Measurements from ENCODE around the gene ARHGAP42. TPM values are rescaled to one million over a fixed set of nuclear protein-coding genes. Genes with fewer than 3 reads are reported as not detected.
"Not testable (repeated sequence)": the region's sequence is repeated elsewhere in the genome, so short reads cannot be mapped to it uniquely, and the experiment has no call there.

Gene ARHGAP42
- total RNA-seq, 5 donors from 2014 or later (not counting 1 experiment from before 2014, with no cell fraction given) = 0.13 to 0.82 (median 0.49) TPM

- H3K4me1 ChIP-seq (ENCODE audit: control insufficient read depth in 1 of 2, extremely low read depth in 1 of 2, insufficient read depth in 2 of 2, low read length in 2 of 2); H3K9me3 ChIP-seq; H3K36me3 Mint-ChIP-seq; CTCF ChIA-PET; H3K27ac Mint-ChIP-seq; H3K27me3 Mint-ChIP-seq; DNase-seq; H3K27me3 ChIP-seq (replicated peaks in 1 of 2; ENCODE audit: control insufficient read depth in 2 of 2, extremely low read depth in 1 of 2, insufficient read depth in 2 of 2, low read length in 1 of 2); H3K4me3 ChIP-seq (ENCODE audit: control insufficient read depth in 1 of 2, extremely low read depth in 1 of 2, low read length in 1 of 2); POLR2A ChIA-PET; ATAC-seq (replicated peaks in 1 of 4); H3K4me1 Mint-ChIP-seq; H3K27ac ChIP-seq (ENCODE audit: low read length); H3K36me3 ChIP-seq (ENCODE audit: control insufficient read depth in 2 of 2, extremely low read depth in 1 of 2, insufficient read depth in 1 of 2, low read length in 1 of 2); H3K4me3 Mint-ChIP-seq: not testable (repeated sequence)
- peaks cover 5 to 19% (median 10%) of the 10 kb centered on the region in 3 donors for H3K9me3 Mint-ChIP-seq
Measured at GRCh38 chr11:101013702-101014101, 326.6 kb downstream of the ARHGAP42 start.

GRCh38 chr11:101014600-101015285 is 327.7 kb downstream of the ARHGAP42 start:
- Mint-ChIP-seq H3K9me3 (peaks cover 5 to 19% (median 7%) of the 10 kb centered on the region in 3 donors), H3K27me3 (no peaks in the 10 kb centered on the region), H3K27ac (no peak overlapping the region), H3K4me3 (no peak overlapping the region), H3K36me3 (no peaks in the 10 kb centered on the region), H3K4me1 (no peaks in the 10 kb centered on the region)
- no peak overlapping the region for H3K4me3 ChIP-seq (ENCODE audit: control insufficient read depth in 1 of 2, extremely low read depth in 1 of 2, low read length in 1 of 2)
- no peaks in the 10 kb centered on the region for H3K4me1 ChIP-seq (ENCODE audit: control insufficient read depth in 1 of 2, extremely low read depth in 1 of 2, insufficient read depth in 2 of 2, low read length in 2 of 2)
- H3K27me3 ChIP-seq (replicated peaks in 1 of 2; ENCODE audit: control insufficient read depth in 2 of 2, extremely low read depth in 1 of 2, insufficient read depth in 2 of 2, low read length in 1 of 2) = no peaks in the 10 kb centered on the region
- POLR2A ChIA-PET = no interaction called here
- CTCF ChIA-PET = interaction anchor here in 1 of 2 donors (1.0 kb wide), 1 partner anchor 16 kb away, joined by 3 read pairs; no protein-coding TSS in a partner anchor
- no peak for ATAC-seq (replicated peaks in 1 of 4)
- H3K36me3 ChIP-seq (ENCODE audit: control insufficient read depth in 2 of 2, extremely low read depth in 1 of 2, insufficient read depth in 1 of 2, low read length in 1 of 2) = no peaks in the 10 kb centered on the region
- H3K9me3 ChIP-seq = no peaks in the 10 kb centered on the region
- H3K27ac ChIP-seq (ENCODE audit: low read length) = no peak overlapping the region
- DNase-seq = no peak

- H3K36me3 ChIP-seq (ENCODE audit: control insufficient read depth in 2 of 2, extremely low read depth in 1 of 2, insufficient read depth in 1 of 2, low read length in 1 of 2) = no peaks in the 10 kb centered on the region
- H3K27ac Mint-ChIP-seq = no peak overlapping the region
- no peaks in the 10 kb centered on the region for H3K4me1 Mint-ChIP-seq
- ChIA-PET CTCF (interaction anchor here in 1 of 2 donors (1.1 kb wide), 1 partner anchor 24 kb away, joined by 3 read pairs; no protein-coding TSS in a partner anchor), POLR2A (interaction anchor here (0.5 to 0.6 kb wide), 2 partner anchors 210 to 1669 kb away, joined by 3 to 4 read pairs; no protein-coding TSS in a partner anchor)
- H3K9me3 Mint-ChIP-seq = peaks cover 0 to 6% (median 4%) of the 10 kb centered on the region in 3 donors
- no peak overlapping the region for H3K27ac ChIP-seq (ENCODE audit: low read length)
- 40% methylated on average over 1 of the region's 1 CpG for WGBS (ENCODE audit: insufficient coverage)
- no peaks in the 10 kb centered on the region for H3K27me3 Mint-ChIP-seq
- no peaks in the 10 kb centered on the region for H3K27me3 ChIP-seq (replicated peaks in 1 of 2; ENCODE audit: control insufficient read depth in 2 of 2, extremely low read depth in 1 of 2, insufficient read depth in 2 of 2, low read length in 1 of 2)
- H3K4me3 ChIP-seq (ENCODE audit: control insufficient read depth in 1 of 2, extremely low read depth in 1 of 2, low read length in 1 of 2) = no peak overlapping the region
- no peaks in the 10 kb centered on the region for H3K4me1 ChIP-seq (ENCODE audit: control insufficient read depth in 1 of 2, extremely low read depth in 1 of 2, insufficient read depth in 2 of 2, low read length in 2 of 2)
- DNase-seq = no peak
- no peaks in the 10 kb centered on the region for H3K36me3 Mint-ChIP-seq
- no peak for ATAC-seq (replicated peaks in 1 of 4)
- no peaks in the 10 kb centered on the region for H3K9me3 ChIP-seq
- H3K4me3 Mint-ChIP-seq = no peak overlapping the region
Measured at GRCh38 chr11:101019870-101020269, 332.8 kb downstream of the ARHGAP42 start.

- H3K36me3 ChIP-seq (ENCODE audit: control insufficient read depth in 2 of 2, extremely low read depth in 1 of 2, insufficient read depth in 1 of 2, low read length in 1 of 2) = no peaks in the 10 kb centered on the region
- H3K36me3 Mint-ChIP-seq = no peaks in the 10 kb centered on the region
- CTCF ChIA-PET = no interaction called here
- no peaks in the 10 kb centered on the region for H3K4me1 ChIP-seq (ENCODE audit: control insufficient read depth in 1 of 2, extremely low read depth in 1 of 2, insufficient read depth in 2 of 2, low read length in 2 of 2)
- no peaks in the 10 kb centered on the region for H3K4me1 Mint-ChIP-seq
- POLR2A ChIA-PET = no interaction called here
- no peak overlapping the region for H3K4me3 Mint-ChIP-seq
- DNase-seq = no peak
- no peak overlapping the region for H3K4me3 ChIP-seq (ENCODE audit: control insufficient read depth in 1 of 2, extremely low read depth in 1 of 2, low read length in 1 of 2)
- ATAC-seq (replicated peaks in 1 of 4) = no peak
- H3K27ac ChIP-seq (ENCODE audit: low read length) = no peak overlapping the region
- H3K27me3 Mint-ChIP-seq = no peaks in the 10 kb centered on the region
- H3K27me3 ChIP-seq (replicated peaks in 1 of 2; ENCODE audit: control insufficient read depth in 2 of 2, extremely low read depth in 1 of 2, insufficient read depth in 2 of 2, low read length in 1 of 2) = no peaks in the 10 kb centered on the region
- H3K9me3 ChIP-seq = no peaks in the 10 kb centered on the region
- no peak overlapping the region for H3K27ac Mint-ChIP-seq
- H3K9me3 Mint-ChIP-seq = no peaks in the 10 kb centered on the region
Measured at GRCh38 chr11:101022256-101022655, 335.2 kb downstream of the ARHGAP42 start.

- no peaks in the 10 kb centered on the region for H3K4me1 Mint-ChIP-seq
Measured at GRCh38 chr11:101028644-101029043, 341.6 kb downstream of the ARHGAP42 start.

GRCh38 chr11:101030015-101030414 is 342.9 kb downstream of the ARHGAP42 start:
- Mint-ChIP-seq H3K9me3 (peaks cover 3 to 9% (median 3%) of the 10 kb centered on the region in 3 donors), H3K27me3 (no peaks in the 10 kb centered on the region), H3K36me3 (no peaks in the 10 kb centered on the region), H3K4me3 (no peak overlapping the region), H3K4me1 (no peaks in the 10 kb centered on the region), H3K27ac (no peak overlapping the region)
- Histone ChIP-seq H3K9me3 (no peaks in the 10 kb centered on the region), H3K27ac (ENCODE audit: low read length) (no peak overlapping the region), H3K4me3 (ENCODE audit: control insufficient read depth in 1 of 2, extremely low read depth in 1 of 2, low read length in 1 of 2) (no peak overlapping the region), H3K36me3 (ENCODE audit: control insufficient read depth in 2 of 2, extremely low read depth in 1 of 2, insufficient read depth in 1 of 2, low read length in 1 of 2) (no peaks in the 10 kb centered on the region), H3K27me3 (replicated peaks in 1 of 2; ENCODE audit: control insufficient read depth in 2 of 2, extremely low read depth in 1 of 2, insufficient read depth in 2 of 2, low read length in 1 of 2) (no peaks in the 10 kb centered on the region), H3K4me1 (ENCODE audit: control insufficient read depth in 1 of 2, extremely low read depth in 1 of 2, insufficient read depth in 2 of 2, low read length in 2 of 2) (no peaks in the 10 kb centered on the region)
- POLR2A ChIA-PET = no interaction called here
- DNase-seq (no peak), ATAC-seq (replicated peaks in 1 of 4) (no peak)
- no CpG with 5 or more reads among the region's 3 CpGs for WGBS (ENCODE audit: insufficient coverage)
- CTCF ChIA-PET = no interaction called here

More at GRCh38 chr11:101028644-101029043, 341.6 kb downstream of the ARHGAP42 start:
- ATAC-seq (replicated peaks in 1 of 4) (no peak), DNase-seq (no peak)
- Histone ChIP-seq H3K27me3 (replicated peaks in 1 of 2; ENCODE audit: control insufficient read depth in 2 of 2, extremely low read depth in 1 of 2, insufficient read depth in 2 of 2, low read length in 1 of 2) (no peaks in the 10 kb centered on the region), H3K4me1 (ENCODE audit: control insufficient read depth in 1 of 2, extremely low read depth in 1 of 2, insufficient read depth in 2 of 2, low read length in 2 of 2) (no peaks in the 10 kb centered on the region), H3K9me3 (no peaks in the 10 kb centered on the region), H3K27ac (ENCODE audit: low read length) (no peak overlapping the region), H3K4me3 (ENCODE audit: control insufficient read depth in 1 of 2, extremely low read depth in 1 of 2, low read length in 1 of 2) (no peak overlapping the region), H3K36me3 (ENCODE audit: control insufficient read depth in 2 of 2, extremely low read depth in 1 of 2, insufficient read depth in 1 of 2, low read length in 1 of 2) (no peaks in the 10 kb centered on the region)
- Mint-ChIP-seq H3K27ac (no peak overlapping the region), H3K36me3 (no peaks in the 10 kb centered on the region), H3K4me3 (no peak overlapping the region), H3K27me3 (no peaks in the 10 kb centered on the region), H3K9me3 (peaks cover 3 to 5% (median 3%) of the 10 kb centered on the region in 3 donors)
- ChIA-PET CTCF (no interaction called here), POLR2A (interaction anchor here in 1 of 2 donors (0.6 kb wide), 1 partner anchor 12 kb away, joined by 3 read pairs; no protein-coding TSS in a partner anchor)
- WGBS (ENCODE audit: insufficient coverage) = no CpG with 5 or more reads among the region's 1 CpG

All from T-cell (primary cell).